Esophagus squamous epithelium (tissue), 4 donors: ENCODE data around the gene C9orf57.

ENCODE experiments used
- POLR2A ChIP-seq, 4 donors: fragments of 450-650 bp; IDR thresholded peaks; one replicate each; pipeline ENCODE4 v1.6.1; 2017; ENCODE audit warnings: antibody characterized with exemption in 4 of 4, mild to moderate bottlenecking in 4 of 4, moderate library complexity in 3 of 4
- TF ChIP-seq, protein P1 (sequence below), 6 experiments: fragments of 450-650 bp in 4 of 6; fragments of 200-600 bp in 2 of 6; sonication (generic) in 2 of 6; IDR thresholded peaks; one replicate each; pipeline ENCODE4 v1.5.1; 2016 to 2019; ENCODE audit warnings: antibody characterized with exemption in 6 of 6, mild to moderate bottlenecking in 4 of 6, moderate library complexity in 4 of 6

- TF ChIP-seq, protein P1, sequence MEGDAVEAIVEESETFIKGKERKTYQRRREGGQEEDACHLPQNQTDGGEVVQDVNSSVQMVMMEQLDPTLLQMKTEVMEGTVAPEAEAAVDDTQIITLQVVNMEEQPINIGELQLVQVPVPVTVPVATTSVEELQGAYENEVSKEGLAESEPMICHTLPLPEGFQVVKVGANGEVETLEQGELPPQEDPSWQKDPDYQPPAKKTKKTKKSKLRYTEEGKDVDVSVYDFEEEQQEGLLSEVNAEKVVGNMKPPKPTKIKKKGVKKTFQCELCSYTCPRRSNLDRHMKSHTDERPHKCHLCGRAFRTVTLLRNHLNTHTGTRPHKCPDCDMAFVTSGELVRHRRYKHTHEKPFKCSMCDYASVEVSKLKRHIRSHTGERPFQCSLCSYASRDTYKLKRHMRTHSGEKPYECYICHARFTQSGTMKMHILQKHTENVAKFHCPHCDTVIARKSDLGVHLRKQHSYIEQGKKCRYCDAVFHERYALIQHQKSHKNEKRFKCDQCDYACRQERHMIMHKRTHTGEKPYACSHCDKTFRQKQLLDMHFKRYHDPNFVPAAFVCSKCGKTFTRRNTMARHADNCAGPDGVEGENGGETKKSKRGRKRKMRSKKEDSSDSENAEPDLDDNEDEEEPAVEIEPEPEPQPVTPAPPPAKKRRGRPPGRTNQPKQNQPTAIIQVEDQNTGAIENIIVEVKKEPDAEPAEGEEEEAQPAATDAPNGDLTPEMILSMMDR (IDR thresholded peaks at IDR 0.05) = no peak
- no peak for TF ChIP-seq POLR2A (IDR thresholded peaks at IDR 0.05)
These were observed 47.1 kb downstream of the C9orf57 start for GRCh38 chr9:72013292-72013760.
